Brain microvascular endothelial cell (primary cell): Measurements from ENCODE around the gene DBH.

Experiments used
- DNase-seq: peaks from one replicate; pipeline ENCODE4 v3.0.0-alpha.2; 2020
- H3K27ac ChIP-seq: fragments of 250-450 bp; sonication (Bioruptor Pico); 2 replicates; pipeline ENCODE4 v1.5.1; 2020; ENCODE audit warnings: mild to moderate bottlenecking, moderate library complexity
- H3K27me3 ChIP-seq: fragments of 250-450 bp; sonication (Bioruptor Pico); replicated peaks from 2 replicates; pipeline ENCODE4 v1.5.1; 2020; ENCODE audit warnings: mild to moderate bottlenecking
- H3K36me3 ChIP-seq: fragments of 250-450 bp; sonication (Bioruptor Pico); replicated peaks from 2 replicates; pipeline ENCODE4 v1.5.1; 2020; ENCODE audit warnings: mild to moderate bottlenecking
- H3K4me3 ChIP-seq: 2 replicates; pipeline ENCODE4 v1.5.1; 2011; ENCODE audit warnings: low read depth, mild to moderate bottlenecking, control low read depth, low read length, moderate library complexity
- in situ Hi-C: cut with HindIII; loops from 2 replicates; pipeline ENCODE4 v1.10.0; 2017; ENCODE audit warnings: low sequenced_read_pairs, low pct_ligation_motif_present
- TF ChIP-seq, protein P1 (sequence below): IDR thresholded peaks from 2 replicates; pipeline ENCODE4 v1.5.1; 2011; ENCODE audit warnings: low read depth, mild to moderate bottlenecking, moderate library complexity, low read length, control low read depth, inconsistent platforms; ENCODE audit errors: missing control alignments

The DBH gene

DNA sequence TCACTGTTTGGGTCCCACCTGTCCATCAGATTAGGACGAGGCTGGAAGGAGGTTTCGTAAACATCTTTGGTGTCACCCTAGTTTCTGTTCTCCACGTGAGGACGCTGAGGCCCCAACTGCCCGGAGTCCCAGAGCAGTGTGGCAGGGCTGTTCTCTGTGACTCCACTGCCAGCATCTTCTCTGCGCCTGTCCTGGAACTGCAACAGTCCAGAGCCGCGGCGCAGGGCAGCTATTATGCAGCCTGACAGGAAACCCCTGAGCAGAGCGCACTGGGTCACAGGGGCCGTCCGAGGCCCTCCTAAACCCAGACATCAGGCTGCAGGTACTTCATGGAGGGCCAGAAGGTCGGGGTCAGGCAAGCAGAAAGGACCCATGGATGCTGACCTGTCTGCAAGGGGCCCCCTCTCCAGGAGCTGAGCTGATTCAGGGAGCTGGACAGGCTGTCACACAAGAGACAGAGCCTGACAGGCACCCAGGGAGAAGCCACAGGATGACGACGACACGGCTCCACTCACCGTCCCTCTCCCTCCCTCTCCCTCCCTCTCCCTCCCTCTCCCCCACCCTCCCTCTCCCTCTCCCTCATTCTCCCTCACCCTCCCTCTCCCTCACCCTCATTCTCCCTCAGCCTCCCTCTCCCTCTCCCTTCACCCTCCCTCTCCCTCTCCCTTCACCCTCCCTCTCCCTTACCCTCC lies 31.7 kb downstream of the DBH start:
- DNase-seq: no peak
- Histone ChIP-seq H3K27ac (no peak overlapping the region), H3K36me3 (no peaks in the 10 kb centered on the region), H3K4me3 (no peak overlapping the region), H3K27me3 (no peaks in the 10 kb centered on the region)
- TF ChIP-seq, protein P1, sequence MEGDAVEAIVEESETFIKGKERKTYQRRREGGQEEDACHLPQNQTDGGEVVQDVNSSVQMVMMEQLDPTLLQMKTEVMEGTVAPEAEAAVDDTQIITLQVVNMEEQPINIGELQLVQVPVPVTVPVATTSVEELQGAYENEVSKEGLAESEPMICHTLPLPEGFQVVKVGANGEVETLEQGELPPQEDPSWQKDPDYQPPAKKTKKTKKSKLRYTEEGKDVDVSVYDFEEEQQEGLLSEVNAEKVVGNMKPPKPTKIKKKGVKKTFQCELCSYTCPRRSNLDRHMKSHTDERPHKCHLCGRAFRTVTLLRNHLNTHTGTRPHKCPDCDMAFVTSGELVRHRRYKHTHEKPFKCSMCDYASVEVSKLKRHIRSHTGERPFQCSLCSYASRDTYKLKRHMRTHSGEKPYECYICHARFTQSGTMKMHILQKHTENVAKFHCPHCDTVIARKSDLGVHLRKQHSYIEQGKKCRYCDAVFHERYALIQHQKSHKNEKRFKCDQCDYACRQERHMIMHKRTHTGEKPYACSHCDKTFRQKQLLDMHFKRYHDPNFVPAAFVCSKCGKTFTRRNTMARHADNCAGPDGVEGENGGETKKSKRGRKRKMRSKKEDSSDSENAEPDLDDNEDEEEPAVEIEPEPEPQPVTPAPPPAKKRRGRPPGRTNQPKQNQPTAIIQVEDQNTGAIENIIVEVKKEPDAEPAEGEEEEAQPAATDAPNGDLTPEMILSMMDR: no peak
- in situ Hi-C loops: no loop called here

DNA sequence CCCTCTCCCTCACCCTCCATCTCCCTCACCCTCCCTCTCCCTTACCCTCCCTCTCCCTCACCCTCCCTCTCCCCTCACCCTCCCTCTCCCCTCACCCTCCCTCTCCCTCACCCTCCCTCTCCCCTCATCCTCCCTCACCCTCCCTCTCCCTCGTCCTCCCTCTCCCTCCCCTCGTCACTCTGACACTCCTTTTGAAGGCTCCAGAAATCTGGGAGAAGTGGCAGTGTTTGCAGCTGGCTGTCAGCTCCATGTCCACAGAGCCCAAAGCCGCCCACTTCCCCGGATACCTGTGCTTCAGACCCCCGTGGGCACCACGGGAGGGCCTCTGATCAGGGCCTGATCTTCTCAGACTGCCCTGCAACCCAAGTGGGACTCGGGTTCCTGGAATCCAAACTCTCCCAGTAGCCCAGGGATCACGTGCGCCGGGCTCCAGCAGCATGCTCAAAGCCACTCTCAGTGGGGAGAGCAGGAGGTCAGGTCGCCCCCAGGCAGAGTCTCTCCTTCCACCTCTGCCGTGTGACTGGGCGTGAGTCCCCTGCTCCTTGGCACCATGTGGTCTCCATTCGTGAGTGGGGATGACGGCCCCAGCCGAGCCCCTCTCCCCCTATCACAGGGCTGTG lies 33.1 kb downstream of the DBH start:
- Histone ChIP-seq H3K27ac (no peak overlapping the region), H3K36me3 (no peaks in the 10 kb centered on the region), H3K4me3 (no peak overlapping the region), H3K27me3 (no peaks in the 10 kb centered on the region)
- TF ChIP-seq, protein P1: no peak
- no peak for DNase-seq
- in situ Hi-C loops: no loop called here

DNA sequence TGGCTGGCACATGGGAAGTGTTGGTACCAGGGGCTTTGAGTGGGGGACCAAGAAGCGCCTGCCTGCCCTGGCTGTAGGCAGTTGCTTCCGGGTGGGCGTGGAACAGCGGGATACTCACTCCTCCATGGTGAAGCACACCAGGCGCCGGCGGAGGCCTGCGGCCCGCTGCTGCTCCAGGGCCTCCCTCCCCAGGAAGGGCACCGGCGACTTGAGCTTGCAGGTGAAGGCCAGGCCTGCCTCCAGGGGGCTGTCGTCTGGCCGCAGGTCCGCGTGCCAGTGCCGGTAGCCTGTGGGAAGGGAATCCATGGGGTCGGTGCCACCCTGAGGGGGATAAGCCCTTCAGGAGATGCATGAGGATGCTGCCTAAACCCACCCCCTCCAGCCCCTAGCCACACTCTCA lies 34.3 kb downstream of the DBH start:
- in situ Hi-C loops: no loop called here
- Histone ChIP-seq H3K36me3 (no peaks in the 10 kb centered on the region), H3K27ac (no peak overlapping the region), H3K4me3 (no peak overlapping the region), H3K27me3 (no peaks in the 10 kb centered on the region)
- TF ChIP-seq, protein P1: no peak
- no peak for DNase-seq

DNA sequence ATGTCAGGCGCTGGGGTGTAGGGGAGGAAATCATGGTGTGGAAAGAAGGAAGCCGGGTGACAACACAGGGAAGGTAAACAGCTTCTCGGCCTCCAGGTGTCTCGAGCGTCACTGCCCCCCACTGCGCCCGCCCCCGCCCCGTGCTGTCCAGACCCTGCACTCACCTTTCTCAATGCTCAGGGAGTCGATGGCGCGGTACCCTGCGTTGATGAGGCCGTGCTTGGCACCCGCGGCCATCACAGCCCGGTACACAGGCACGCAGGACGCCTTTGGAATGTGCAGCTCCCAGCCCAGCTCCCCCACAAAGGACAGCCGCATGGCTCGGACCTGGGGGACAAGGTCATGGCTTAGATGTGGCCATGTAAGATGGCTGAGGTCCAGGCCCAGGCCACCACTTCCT lies 35.2 kb downstream of the DBH start:
- no peak for DNase-seq
- H3K27ac ChIP-seq: no peak overlapping the region
- no peaks in the 10 kb centered on the region for H3K27me3 ChIP-seq
- no peak overlapping the region for H3K4me3 ChIP-seq
- in situ Hi-C loops: no loop called here
- no peaks in the 10 kb centered on the region for H3K36me3 ChIP-seq
- TF ChIP-seq, protein P1: no peak

DNA sequence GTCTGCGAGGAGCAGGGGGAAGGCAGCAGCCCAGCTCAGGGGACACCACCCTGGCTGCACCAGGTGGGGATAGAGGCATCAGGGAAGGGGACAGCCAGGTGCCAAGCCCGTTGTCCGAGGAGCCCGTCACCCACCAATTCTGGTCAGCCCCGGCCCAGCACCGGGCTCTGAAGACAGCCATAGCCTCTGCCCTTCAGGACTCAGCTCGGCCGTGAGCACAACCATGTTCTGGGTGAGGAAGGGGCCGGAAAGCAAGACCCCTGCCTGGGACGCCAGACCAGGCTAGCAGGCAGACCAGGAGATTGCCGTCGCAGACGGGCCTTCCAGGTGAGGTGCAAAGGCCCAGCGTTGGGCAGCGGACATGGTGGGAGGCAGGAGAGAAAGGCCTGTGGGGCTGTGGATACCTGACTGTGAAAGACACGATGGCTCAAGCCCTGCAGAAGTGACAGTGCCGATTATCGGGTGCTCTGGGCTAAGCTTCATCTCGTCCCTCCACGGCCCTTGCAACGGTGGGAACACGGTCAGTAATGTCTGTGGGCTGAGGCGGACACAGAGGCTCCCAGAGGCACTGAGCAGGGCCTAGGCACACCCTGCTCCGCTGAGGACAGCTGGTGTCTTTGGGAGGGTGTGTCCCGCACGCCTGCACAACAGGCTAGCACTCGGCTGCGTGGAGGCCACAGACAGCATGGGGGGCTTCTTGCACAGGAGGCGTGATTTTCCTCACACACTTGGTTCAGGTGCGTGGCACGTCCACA lies 36.5 kb downstream of the DBH start:
- no peak for DNase-seq
- TF ChIP-seq, protein P1: no peak
- Histone ChIP-seq H3K4me3 (no peak overlapping the region), H3K36me3 (no peaks in the 10 kb centered on the region), H3K27ac (no peak overlapping the region), H3K27me3 (no peaks in the 10 kb centered on the region)
- in situ Hi-C loops: no loop called here
